HEK293T (cell line): Measurements from ENCODE around the gene PKIB.

ENCODE experiments used
- FOXA1 ChIP-seq: fragments of 450-650 bp; IDR thresholded peaks from 2 replicates; pipeline ENCODE4 v1.6.1; 2016; ENCODE audit warnings: mild to moderate bottlenecking
- FOXM1 ChIP-seq: fragments of 450-650 bp; IDR thresholded peaks from 2 replicates; pipeline ENCODE4 v1.6.1; 2017; ENCODE audit warnings: mild to moderate bottlenecking, borderline replicate concordance
- SP1 ChIP-seq: fragments of 450-650 bp; IDR thresholded peaks from 2 replicates; pipeline ENCODE4 v1.6.1; 2017
- SUZ12 ChIP-seq: fragments of 450-650 bp; IDR thresholded peaks from 2 replicates; pipeline ENCODE4 v1.6.1; 2016; ENCODE audit warnings: mild to moderate bottlenecking

- no peak for TF ChIP-seq FOXM1
- no peak for TF ChIP-seq SP1
- TF ChIP-seq FOXA1, result no peak
- TF ChIP-seq SUZ12, result no peak
Observed at GRCh38 chr6:122676688-122677087, 66.5 kb downstream of the PKIB start.
